Aorta (tissue), 5 donors: Measurements from ENCODE around the gene RHEB. TPM values are rescaled to one million over a fixed set of nuclear protein-coding genes. Genes with fewer than 3 reads are reported as not detected.

ENCODE experiments used
- ATAC-seq: fragments of 200-7000 bp; cut with Tn5 transposase; one replicate; pipeline ENCODE4 v1.9.1; 2022; ENCODE audit warnings: moderate library complexity; ENCODE audit not compliant: low FRiP score
- DNase-seq, 2 donors: peaks; one replicate each; pipeline ENCODE4 v3.0.0-alpha.2; 2020
- H3K27ac ChIP-seq, 2 donors: one replicate each; pipeline ENCODE4 v1.5.1; 2013; ENCODE audit warnings: low read length in 2 of 2, mild to moderate bottlenecking in 2 of 2, moderate library complexity in 2 of 2, control low read depth in 1 of 2, inconsistent platforms in 1 of 2, low read depth in 1 of 2
- H3K27me3 ChIP-seq, 2 donors: one replicate each; pipeline ENCODE4 v1.6.1; 2013; ENCODE audit warnings: control low read depth in 1 of 2, low read length in 1 of 2, mild to moderate bottlenecking in 1 of 2, moderate library complexity in 1 of 2; ENCODE audit not compliant: insufficient read depth in 2 of 2, control insufficient read depth in 1 of 2
- H3K36me3 ChIP-seq, 2 donors: one replicate each; pipeline ENCODE4 v1.6.1; 2013; ENCODE audit warnings: control low read depth in 1 of 2, low read length in 1 of 2, mild to moderate bottlenecking in 1 of 2; ENCODE audit not compliant: insufficient read depth in 2 of 2, control insufficient read depth in 1 of 2
- H3K4me1 ChIP-seq, 2 donors: one replicate each; pipeline ENCODE4 v1.6.1; 2013; ENCODE audit warnings: low read length in 2 of 2, control low read depth in 1 of 2, mild to moderate bottlenecking in 1 of 2, moderate library complexity in 1 of 2; ENCODE audit not compliant: insufficient read depth in 2 of 2, control insufficient read depth in 1 of 2
- H3K4me3 ChIP-seq, 2 donors: one replicate each; pipeline ENCODE4 v1.5.1; 2013; ENCODE audit warnings: low read length in 2 of 2, control low read depth in 1 of 2, mild to moderate bottlenecking in 1 of 2
- H3K9me3 ChIP-seq: one replicate; pipeline ENCODE4 v1.6.1; 2013; ENCODE audit warnings: mild to moderate bottlenecking, low read length; ENCODE audit not compliant: control insufficient read depth
- WGBS, 2 donors: extraction: QIAGEN DNeasy Blood & Tissue Kit; methylation state at CpG; one replicate each; pipeline ENCODE4 v1.1.7; 2013; 5-methylcytosine and 5-hydroxymethylcytosine counted together
- intact Hi-C, 2 donors: fragments of 100-400 bp; cut with DNase I; formaldehyde crosslinking; loops; one replicate each; pipeline versions ENCODE4 v1.14.2 to v1.15.0; 2022
- microRNA-seq, 2 donors: library from miRNA; unstranded; fragments of <30 nt; microRNA quantifications; one replicate each; pipeline ENCODE4 v1.2.0, GENCODE V29; 2020
- polyA plus RNA-seq, 2 donors: library from polyadenylated mRNA; stranded (reverse); fragments of 200-250 nt; gene quantifications; one replicate each; pipeline ENCODE4 v1.2.3, GENCODE V29; 2013
- total RNA-seq, 2 donors: library from RNA; stranded (reverse); fragmentation: NEBNext Ultra II Directional; extraction: Animal tissue kit (Norgen Biotek cat#: 25700); gene quantifications; one replicate each; pipeline ENCODE4 v1.2.1, GENCODE V29; 2021
- donor health status: healthy with polysubstance abuse.
- donor health status: Bipolar disorder and iron deficiency.
- donor health status: DM: no; HTN: no; CAD: no.
- donor health status: DM: no; HTN: no; CAD: no.
- donor health status: DM: yes; HTN: yes; CAD: no.

Gene RHEB
- total and polyA plus RNA-seq, 4 donors = 78.8 to 122 (median 107) TPM

DNA sequence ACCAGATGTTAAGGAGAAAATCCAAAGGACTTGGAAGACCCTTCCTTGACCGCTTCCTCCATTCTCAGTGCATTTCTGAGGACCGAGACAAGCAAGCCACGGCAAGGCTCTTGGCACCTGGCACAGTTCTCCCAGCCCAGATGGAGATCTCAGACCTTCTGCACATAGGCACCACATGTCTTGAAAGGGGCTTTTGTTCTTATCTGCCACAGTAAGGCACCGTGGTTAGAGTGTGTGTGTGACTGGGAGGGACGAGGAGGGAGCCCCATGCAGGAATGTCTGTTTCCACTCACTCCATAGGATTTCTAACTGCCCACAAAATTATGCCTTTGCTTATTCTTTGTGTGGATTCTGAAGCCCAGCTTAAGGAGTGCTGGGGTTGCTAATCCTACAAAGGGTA lies 99.6 kb downstream of the RHEB start:
- DNase-seq (no peak), ATAC-seq (no peak)
- peaks cover 6% of the 10 kb centered on the region for H3K9me3 ChIP-seq
- no peaks in the 10 kb centered on the region for H3K36me3 ChIP-seq
- no peak overlapping the region for H3K27ac ChIP-seq
- no peaks in the 10 kb centered on the region for H3K4me1 ChIP-seq
- no peaks in the 10 kb centered on the region for H3K27me3 ChIP-seq
- intact Hi-C loops = loop anchor here in 1 of 2 donors (5.0 kb wide), 1 partner anchor 33 kb away; no protein-coding TSS in a partner anchor
- 77 to 85% methylated on average over 5 of the region's 5 CpGs for WGBS, 2 donors
- no peak overlapping the region for H3K4me3 ChIP-seq

DNA sequence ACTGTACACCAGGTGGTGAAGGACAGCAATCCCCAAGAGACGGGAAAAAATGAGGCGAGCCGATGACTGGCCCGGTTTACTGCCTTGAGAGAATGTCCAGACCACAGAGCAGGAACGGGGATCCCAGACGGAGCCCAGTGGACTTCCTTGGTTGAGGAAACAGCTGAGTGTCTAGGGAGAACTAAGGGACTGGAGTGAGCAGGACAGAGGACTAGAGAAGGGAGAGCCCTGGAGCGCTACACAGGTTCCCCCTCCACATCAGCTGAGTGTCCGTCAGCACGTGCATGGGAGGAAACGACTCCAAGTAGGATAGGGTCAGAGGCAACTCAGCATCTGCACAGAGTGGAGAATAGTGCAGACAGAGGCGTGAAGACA lies 102.8 kb downstream of the RHEB start:
- ATAC-seq = no peak
- H3K9me3 ChIP-seq = peaks cover 6% of the 10 kb centered on the region
- DNase-seq = no peak
- H3K27ac ChIP-seq = no peak overlapping the region
- 63 to 78% methylated on average over 11 of the region's 11 CpGs for WGBS, 2 donors
- no peak overlapping the region for H3K4me3 ChIP-seq
- no peaks in the 10 kb centered on the region for H3K4me1 ChIP-seq
- intact Hi-C loops = no loop called here
- H3K27me3 ChIP-seq = no peaks in the 10 kb centered on the region
- H3K36me3 ChIP-seq = no peaks in the 10 kb centered on the region

DNA sequence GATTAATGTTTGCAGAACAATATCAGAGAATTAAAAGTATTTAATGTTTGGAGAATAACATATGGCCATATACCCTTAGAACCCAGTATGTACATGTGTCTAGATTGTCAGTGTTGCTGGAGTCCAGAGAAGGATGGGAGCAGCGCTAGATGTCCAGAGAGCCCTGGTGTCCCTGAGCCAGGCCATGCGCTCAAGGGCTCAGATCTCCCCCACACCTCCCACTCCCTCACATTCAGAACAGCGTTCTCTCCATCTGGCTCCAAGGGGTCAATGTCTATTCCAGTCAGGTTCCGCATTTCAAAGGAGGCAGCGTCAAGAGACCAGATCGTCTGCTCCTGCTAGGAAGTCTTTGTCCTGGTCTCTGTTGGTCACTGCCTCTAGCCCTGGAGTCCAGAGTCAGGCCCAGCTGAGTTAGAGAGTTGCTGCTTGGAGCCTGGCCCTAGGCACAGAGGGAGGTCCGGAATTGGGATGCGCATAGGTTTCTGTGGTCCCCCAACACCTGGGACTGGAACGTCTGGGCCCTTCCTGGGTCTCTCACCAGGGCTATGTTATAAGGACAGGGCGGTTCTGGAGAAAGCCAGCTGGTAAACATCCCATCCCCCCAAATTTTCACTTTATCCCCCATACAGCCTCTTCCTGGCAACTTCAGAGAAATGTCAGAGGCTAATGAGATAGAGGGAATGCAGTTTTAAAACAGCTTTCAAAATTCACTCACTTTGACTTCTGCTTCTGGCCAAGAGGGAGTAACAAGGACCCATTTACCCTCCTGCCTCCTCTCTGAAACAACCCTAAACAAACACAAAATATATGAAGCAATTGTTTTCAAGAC lies 103.4 kb downstream of the RHEB start:
- intact Hi-C loops = no loop called here
- DNase-seq = peak; percentile 9 to 51
- Histone ChIP-seq H3K27me3 (no peaks in the 10 kb centered on the region), H3K4me1 (no peaks in the 10 kb centered on the region), H3K4me3 (no peak overlapping the region), H3K36me3 (no peaks in the 10 kb centered on the region), H3K27ac (no peak overlapping the region), H3K9me3 (peaks cover 5% of the 10 kb centered on the region)
- no peak for ATAC-seq
- WGBS, 2 donors = 90 to 91% methylated on average over 10 of the region's 10 CpGs

Small RNAs within 50 kb of the gene (microRNA-seq; reads per million reads assigned to microRNA genes)
- gene MIR3907 = 0 reads per million in 2 donors

Other genes with a start within 250 kb of the RHEB start
- gene NUB1, start 178.1 kb downstream of the RHEB start, total RNA-seq = 10 to 100 TPM; 47.4 to 56.6 TPM
- 10 to 100 TPM; 34.6 to 36.3 TPM for gene NUB1, start 178.1 kb downstream of the RHEB start, polyA plus RNA-seq
- gene WDR86, start 109.9 kb downstream of the RHEB start, total RNA-seq = 1 to 10 TPM; 2.8 to 4.4 TPM
- under 1 TPM in 1 of 2 donors, not detected in 1; 0.18 TPM for gene WDR86, start 109.9 kb downstream of the RHEB start, polyA plus RNA-seq
- 1 to 10 TPM in 1 of 2 donors, under 1 TPM in 1; 0.84 to 1.7 TPM for gene CRYGN, start 79.8 kb downstream of the RHEB start, total RNA-seq
- 1 to 10 TPM in 1 of 2 donors, under 1 TPM in 1; 0.56 to 1.4 TPM for gene CRYGN, start 79.8 kb downstream of the RHEB start, polyA plus RNA-seq